IPS-NIHi11 (cell line): ENCODE results near the gene CDC45.

Experiments used
- DNase-seq: peaks from one replicate; pipeline ENCODE4 v3.0.0; 2012; ENCODE audit warnings: mixed read lengths, low spot score

Gene CDC45

DNA sequence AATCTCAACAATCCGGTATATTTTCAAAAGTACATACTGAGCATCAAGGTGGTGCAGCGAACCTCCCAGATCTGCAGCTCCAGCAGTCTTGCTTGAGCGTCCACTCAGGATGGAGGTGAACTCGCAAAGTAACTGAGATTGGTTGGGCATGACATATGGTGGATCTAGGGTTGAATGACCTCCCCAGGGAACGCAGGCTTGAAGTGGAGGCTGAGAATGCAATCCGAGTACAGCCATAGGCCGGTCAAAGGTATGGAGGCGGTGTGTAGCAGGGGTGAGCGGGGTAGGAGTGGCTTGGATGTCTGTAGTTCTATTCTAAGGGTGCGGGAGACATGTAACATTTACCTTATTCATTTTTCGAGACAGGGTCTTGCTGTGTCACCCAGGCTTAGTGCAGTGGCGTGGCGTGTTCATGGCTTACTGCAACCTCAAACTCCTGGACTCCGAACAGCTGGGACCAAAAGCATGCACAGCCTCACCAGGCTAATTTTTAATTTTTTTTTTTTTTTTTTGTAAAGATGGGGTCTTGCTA is 31.6 kb upstream of the CDC45 start:
- peak; percentile 75 for DNase-seq

- DNase-seq = no peak
Measured at GRCh38 chr22:19448739-19449421, 30.8 kb upstream of the CDC45 start.

DNA sequence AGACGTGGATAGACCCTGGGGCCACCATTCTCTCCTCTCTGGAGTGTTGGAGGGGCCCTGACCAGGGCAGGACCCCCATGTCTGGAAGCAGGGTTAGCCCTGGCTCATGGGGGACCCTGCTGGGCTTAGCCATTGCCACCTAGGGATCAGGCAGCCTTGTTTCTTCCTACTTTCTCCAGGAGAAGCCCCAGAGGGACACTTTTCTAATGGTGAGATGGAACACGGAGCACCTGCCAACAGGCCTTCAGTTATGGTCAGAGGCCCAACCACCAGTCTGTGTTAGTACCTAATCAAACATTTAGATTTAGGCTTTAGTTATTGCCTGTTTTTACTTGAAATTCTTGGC is 30.3 kb upstream of the CDC45 start:
- DNase-seq = no peak

- no peak for DNase-seq
Measured at GRCh38 chr22:19450363-19451175, 29.2 kb upstream of the CDC45 start.

- DNase-seq = no peak
Measured at GRCh38 chr22:19451570-19451969, 28.1 kb upstream of the CDC45 start.

GRCh38 chr22:19453718-19454117 is 26.0 kb upstream of the CDC45 start:
- DNase-seq = no peak

- DNase-seq = no peak
Measured at GRCh38 chr22:19454156-19454555, 25.6 kb upstream of the CDC45 start.

DNA sequence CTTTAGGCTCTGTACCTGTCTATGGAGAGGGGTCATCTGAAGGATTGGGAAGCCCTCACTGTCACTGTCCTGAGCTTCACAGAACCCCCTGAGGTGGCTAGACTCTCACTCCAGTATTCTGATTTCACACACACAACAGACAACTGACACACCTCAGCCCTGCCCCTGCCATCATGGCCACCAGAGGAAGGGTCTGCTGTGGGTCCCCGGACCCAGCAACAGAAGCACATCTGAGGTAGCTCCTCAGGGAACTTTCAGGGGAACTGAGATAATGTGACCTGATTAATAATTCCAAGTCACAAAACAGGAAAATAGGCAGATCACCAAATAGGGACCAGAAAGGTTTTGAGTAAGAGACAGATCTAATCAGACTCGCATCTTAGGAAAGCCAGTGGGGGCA is 24.7 kb upstream of the CDC45 start:
- no peak for DNase-seq

GRCh38 chr22:19455585-19456370 is 23.9 kb upstream of the CDC45 start:
- DNase-seq = no peak

GRCh38 chr22:19456541-19456940 is 23.2 kb upstream of the CDC45 start:
- DNase-seq = no peak

- DNase-seq = no peak
Measured at GRCh38 chr22:19457828-19458428, 21.8 kb upstream of the CDC45 start.

GRCh38 chr22:19460036-19460435 is 19.7 kb upstream of the CDC45 start:
- no peak for DNase-seq

DNA sequence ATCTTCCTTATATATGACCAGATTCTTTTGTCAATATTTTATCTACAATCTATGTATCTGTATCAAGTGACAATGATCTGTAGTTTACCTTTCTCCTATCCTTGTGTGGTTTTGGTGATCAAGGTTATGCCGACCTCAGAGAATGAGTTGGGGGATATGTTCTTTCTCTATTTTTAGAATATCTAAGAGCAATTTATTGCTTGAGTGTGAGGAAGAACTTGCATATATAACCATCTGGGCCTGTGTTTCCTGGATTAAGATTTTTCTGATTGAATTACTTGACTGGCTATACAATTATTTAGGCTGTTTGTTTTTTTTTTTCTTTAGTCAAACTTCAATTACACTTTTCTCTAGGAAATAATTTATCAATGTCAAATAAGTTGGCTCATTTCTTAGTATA is 18.2 kb upstream of the CDC45 start:
- DNase-seq = no peak

- no peak for DNase-seq
Measured at GRCh38 chr22:19463008-19463407, 16.7 kb upstream of the CDC45 start.

DNA sequence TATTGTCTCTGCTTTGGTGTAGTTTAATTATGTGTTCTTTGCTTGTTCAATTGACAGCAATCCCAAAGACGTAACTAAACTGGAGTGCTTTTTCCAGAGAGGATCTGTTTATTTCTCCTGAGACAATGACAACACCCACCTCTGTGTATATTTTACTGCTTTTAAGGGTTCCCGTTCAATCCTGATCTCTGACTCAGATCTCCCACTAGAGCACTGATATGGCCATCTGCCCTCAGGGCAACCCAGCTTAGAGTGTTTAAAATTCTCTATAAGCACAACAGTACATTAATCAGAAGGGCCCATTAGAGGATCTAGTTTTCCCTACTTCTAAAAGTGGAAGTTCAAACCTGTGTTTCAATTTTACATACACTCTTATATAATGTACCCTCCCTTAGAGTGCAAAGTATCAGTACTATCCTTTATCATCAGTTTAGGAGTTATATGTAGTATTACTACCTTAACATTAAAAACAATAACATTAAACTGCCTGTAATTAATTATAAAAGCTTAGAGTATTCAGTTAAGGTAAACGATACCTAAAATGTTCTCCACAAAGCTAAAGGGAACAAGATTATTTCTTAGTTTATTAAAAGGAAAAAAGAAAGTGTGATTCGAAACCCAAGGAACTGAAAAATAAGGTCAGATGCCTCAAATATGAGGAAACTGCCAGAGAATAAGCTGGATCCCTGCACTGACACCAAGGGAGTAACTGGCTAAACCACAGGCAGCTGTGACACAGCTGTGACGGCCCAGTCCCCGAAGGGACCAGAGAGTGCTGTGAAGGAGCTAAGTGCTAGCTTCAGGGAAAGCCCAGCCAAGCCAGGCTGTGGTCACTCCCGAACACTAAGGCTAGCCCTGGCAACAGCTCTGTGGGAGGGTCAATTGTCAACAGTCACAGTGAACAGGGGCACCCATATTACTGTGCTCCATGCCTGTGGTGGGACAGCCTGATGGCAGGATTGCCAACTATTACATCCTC is 15.9 kb upstream of the CDC45 start:
- DNase-seq = no peak

DNA sequence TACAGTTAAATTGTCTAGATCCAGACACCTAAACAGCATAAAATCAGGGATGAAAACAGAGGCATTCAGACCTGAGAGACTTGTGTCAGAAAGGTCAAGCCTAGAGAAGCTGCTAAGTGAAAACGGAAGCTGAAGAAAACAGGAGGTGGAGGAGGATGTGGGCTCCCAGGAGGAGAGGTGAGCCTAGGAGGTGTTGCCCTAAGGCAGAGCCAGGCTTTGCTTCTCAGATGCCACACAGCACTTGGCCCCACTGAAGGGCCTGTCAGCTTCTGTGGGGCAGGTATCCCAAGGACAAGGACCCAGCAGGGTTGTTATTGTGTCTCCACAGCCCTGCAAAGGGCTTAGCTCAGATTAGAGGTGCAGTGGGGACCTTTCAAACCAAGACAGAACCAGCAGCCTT is 15.2 kb upstream of the CDC45 start:
- DNase-seq = no peak

- no peak for DNase-seq
Measured at GRCh38 chr22:19464975-19465374, 14.7 kb upstream of the CDC45 start.

- no peak for DNase-seq
Measured at GRCh38 chr22:19466126-19466716, 13.5 kb upstream of the CDC45 start.

GRCh38 chr22:19466848-19467752 is 12.6 kb upstream of the CDC45 start:
- no peak for DNase-seq

DNA sequence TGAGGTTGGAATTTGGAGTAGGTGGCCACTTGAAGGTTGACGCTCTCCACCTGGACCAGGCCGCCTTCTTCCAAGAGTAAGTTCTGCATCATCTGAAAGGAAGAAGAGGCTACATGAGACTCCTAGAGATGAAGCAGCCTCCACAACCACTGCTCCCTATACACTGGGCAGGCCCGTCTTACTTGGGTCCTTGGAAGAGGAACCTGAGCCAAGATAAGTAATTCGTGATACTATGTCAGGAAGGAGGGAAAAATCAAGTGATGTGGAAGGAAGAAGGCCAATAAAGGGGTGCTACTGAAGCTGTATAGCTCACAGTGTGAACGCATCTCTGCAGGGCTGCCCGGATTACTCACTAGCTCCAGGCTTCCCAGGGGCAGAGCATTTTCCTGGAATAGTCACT is 11.8 kb upstream of the CDC45 start:
- DNase-seq = no peak
